Glutamatergic neuron (in vitro differentiated cells): ENCODE results near the gene VRK1. TPM values are rescaled to one million over a fixed set of nuclear protein-coding genes. Genes with fewer than 3 reads are reported as not detected.

Experiments
- DNase-seq: peaks from one replicate; pipeline ENCODE4 v3.0.0; 2022
- H3K27ac Mint-ChIP-seq: one replicate; pipeline ENCODE4 v1.8.0; 2020; ENCODE audit warnings: mild to moderate bottlenecking, mixed read lengths, inconsistent platforms; ENCODE audit not compliant: unreplicated experiment
- H3K27me3 Mint-ChIP-seq: one replicate; pipeline ENCODE4 v1.8.0; 2020; ENCODE audit warnings: mild to moderate bottlenecking, moderate library complexity, mixed read lengths, inconsistent platforms; ENCODE audit not compliant: unreplicated experiment
- H3K36me3 Mint-ChIP-seq: one replicate; pipeline ENCODE4 v1.8.0; 2020; ENCODE audit warnings: mild to moderate bottlenecking, mixed read lengths, inconsistent platforms; ENCODE audit not compliant: unreplicated experiment
- H3K4me1 Mint-ChIP-seq: one replicate; pipeline ENCODE4 v1.8.0; 2020; ENCODE audit warnings: mild to moderate bottlenecking, low read depth, mixed read lengths, inconsistent platforms; ENCODE audit not compliant: unreplicated experiment
- H3K4me3 Mint-ChIP-seq: one replicate; pipeline ENCODE4 v1.8.0; 2020; ENCODE audit warnings: mild to moderate bottlenecking, mixed read lengths, inconsistent platforms; ENCODE audit not compliant: unreplicated experiment
- H3K9me3 Mint-ChIP-seq: one replicate; pipeline ENCODE4 v1.8.0; 2020; ENCODE audit warnings: mild to moderate bottlenecking, moderate library complexity, mixed read lengths, inconsistent platforms; ENCODE audit not compliant: unreplicated experiment
- CTCF ChIP-seq: fragments of 200-600 bp; sonication (generic); IDR thresholded peaks from one replicate; pipeline ENCODE4 v1.5.0; 2021; ENCODE audit not compliant: partially characterized antibody, unreplicated experiment
- total RNA-seq: library from RNA; stranded (reverse); fragmentation: NEBNext Ultra II Directional; extraction: Animal tissue kit (Norgen Biotek cat#: 25700); gene quantifications from one replicate; pipeline ENCODE4 v1.2.1, GENCODE V29; 2021; ENCODE audit not compliant: unreplicated experiment

VRK1 gene
- total RNA-seq, 1 donor from 2014 or later: 50.5 TPM

- DNase-seq: no peak
- H3K36me3 Mint-ChIP-seq: peaks cover 6% of the 10 kb centered on the region
- H3K9me3 Mint-ChIP-seq: no peaks in the 10 kb centered on the region
- peaks cover 24% of the 10 kb centered on the region for H3K4me1 Mint-ChIP-seq
- no peak overlapping the region for H3K4me3 Mint-ChIP-seq
- H3K27ac Mint-ChIP-seq: peak overlapping the region; percentile 34
- TF ChIP-seq CTCF: no peak
- H3K27me3 Mint-ChIP-seq: no peaks in the 10 kb centered on the region
These were observed 30.1 kb downstream of the VRK1 start for GRCh38 chr14:96827290-96827689.

- peaks cover 6% of the 10 kb centered on the region for H3K36me3 Mint-ChIP-seq
- peaks cover 22% of the 10 kb centered on the region for H3K4me1 Mint-ChIP-seq
- no peaks in the 10 kb centered on the region for H3K9me3 Mint-ChIP-seq
- no peaks in the 10 kb centered on the region for H3K27me3 Mint-ChIP-seq
- H3K27ac Mint-ChIP-seq: no peak overlapping the region
- no peak overlapping the region for H3K4me3 Mint-ChIP-seq
- no peak for TF ChIP-seq CTCF
- no peak for DNase-seq
These were observed 32.6 kb downstream of the VRK1 start for GRCh38 chr14:96829791-96830190.

- TF ChIP-seq CTCF: no peak
- Mint-ChIP-seq H3K4me3 (no peak overlapping the region), H3K27me3 (no peaks in the 10 kb centered on the region), H3K9me3 (no peaks in the 10 kb centered on the region), H3K4me1 (peaks cover 21% of the 10 kb centered on the region), H3K36me3 (peaks cover 6% of the 10 kb centered on the region), H3K27ac (no peak overlapping the region)
- DNase-seq: no peak
These were observed 33.8 kb downstream of the VRK1 start for GRCh38 chr14:96830946-96831345.

- Mint-ChIP-seq H3K27me3 (no peaks in the 10 kb centered on the region), H3K4me1 (peaks cover 11% of the 10 kb centered on the region), H3K4me3 (no peak overlapping the region), H3K27ac (no peak overlapping the region), H3K9me3 (no peaks in the 10 kb centered on the region), H3K36me3 (peaks cover 6% of the 10 kb centered on the region)
- no peak for TF ChIP-seq CTCF
- DNase-seq: no peak
These were observed 35.2 kb downstream of the VRK1 start for GRCh38 chr14:96832351-96832750.

- Mint-ChIP-seq H3K36me3 (no peaks in the 10 kb centered on the region), H3K9me3 (no peaks in the 10 kb centered on the region), H3K4me1 (no peaks in the 10 kb centered on the region), H3K4me3 (no peak overlapping the region), H3K27me3 (no peaks in the 10 kb centered on the region), H3K27ac (no peak overlapping the region)
- TF ChIP-seq CTCF: no peak
- DNase-seq: no peak
These were observed 41.3 kb downstream of the VRK1 start for GRCh38 chr14:96838449-96838848.
